Vagina (tissue), 2 donors: ENCODE data around the gene CHAF1A. TPM values are rescaled to one million over a fixed set of nuclear protein-coding genes. Genes with fewer than 3 reads are reported as not detected.

Experiments used
- DNase-seq, 2 donors: peaks; one replicate each; pipeline ENCODE4 v3.0.0-alpha.2; 2017; ENCODE audit errors: extremely low spot score in 2 of 2
- H3K27ac ChIP-seq: fragments of 200-600 bp; sonication (generic); one replicate; pipeline ENCODE4 v1.5.1; 2019
- H3K27me3 ChIP-seq: fragments of 200-600 bp; sonication (generic); one replicate; pipeline ENCODE4 v1.5.1; 2019
- H3K36me3 ChIP-seq, 2 donors: fragments of 200-600 bp; sonication (generic); one replicate each; pipeline ENCODE4 v1.5.1; 2017 to 2019
- H3K4me1 ChIP-seq: fragments of 200-600 bp; sonication (generic); one replicate; pipeline ENCODE4 v1.5.1; 2019
- H3K4me3 ChIP-seq, 2 donors: fragments of 200-600 bp; sonication (generic); 1 replicate in 1 of 2; 2 replicates in 1 of 2; pipeline ENCODE4 v1.5.1; 2016 to 2019
- H3K9me3 ChIP-seq: fragments of 200-600 bp; sonication (generic); one replicate; pipeline ENCODE4 v1.5.1; 2019
- CTCF ChIP-seq, 3 experiments: fragments of 450-650 bp in 2 of 3; fragments of 200-600 bp in 1 of 3; sonication (generic) in 1 of 3; IDR thresholded peaks; one replicate each; pipeline ENCODE4 v1.5.1; 2017 to 2019; ENCODE audit warnings: antibody characterized with exemption in 3 of 3, mild to moderate bottlenecking in 2 of 3, moderate library complexity in 2 of 3
- POLR2A ChIP-seq, 2 donors: fragments of 450-650 bp; IDR thresholded peaks; one replicate each; pipeline ENCODE4 v1.6.1; 2017; ENCODE audit warnings: antibody characterized with exemption in 2 of 2, mild to moderate bottlenecking in 2 of 2, moderate library complexity in 2 of 2
- POLR2AphosphoS5 ChIP-seq, 2 donors: sonication (generic); formaldehyde crosslinking; IDR thresholded peaks; one replicate each; pipeline ENCODE4 v1.9.0; 2017; ENCODE audit warnings: antibody characterized with exemption in 2 of 2, mild to moderate bottlenecking in 2 of 2, low read depth in 1 of 2; ENCODE audit not compliant: insufficient read depth in 1 of 2
- intact Hi-C: fragments of 100-400 bp; cut with DNase I; formaldehyde crosslinking; loops from one replicate; pipeline ENCODE4 v1.15.1; 2023
- total RNA-seq: library from RNA; depleted of rRNA; stranded (reverse); fragments of >200 nt; gene quantifications from one replicate; pipeline ENCODE4 v1.2.3, GENCODE V29; 2016

The CHAF1A gene
- total RNA-seq, 1 donor from 2014 or later = 21.4 TPM

DNA sequence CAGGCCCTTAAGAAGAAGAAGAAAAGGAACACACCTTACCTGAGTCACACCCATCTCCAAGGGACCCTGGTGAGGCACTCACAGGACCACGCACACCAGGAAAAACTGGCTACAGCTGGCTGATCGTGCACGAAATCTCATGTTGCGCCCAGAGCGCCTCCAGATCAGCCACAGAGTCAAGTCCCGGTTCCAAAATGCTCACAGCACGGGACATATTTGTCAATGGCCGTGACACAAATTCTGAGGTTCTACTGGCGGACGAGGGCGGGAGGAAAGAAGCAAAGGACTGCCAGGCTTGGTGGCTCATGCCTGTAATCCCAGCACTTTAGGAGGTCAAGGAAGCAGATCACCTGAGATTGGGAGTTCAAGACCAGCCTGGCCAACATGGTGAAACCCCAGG is 23.6 kb upstream of the CHAF1A start:
- no peak for DNase-seq
- Histone ChIP-seq H3K4me3 (no peak overlapping the region), H3K9me3 (no peaks in the 10 kb centered on the region), H3K4me1 (peaks cover 75% of the 10 kb centered on the region), H3K36me3 (peaks cover 0 to 7% of the 10 kb centered on the region in 2 donors), H3K27me3 (no peaks in the 10 kb centered on the region), H3K27ac (no peak overlapping the region)
- no peak for TF ChIP-seq POLR2A (IDR thresholded peaks at IDR 0.05)
- TF ChIP-seq CTCF (IDR thresholded peaks at IDR 0.05) = no peak
- TF ChIP-seq POLR2AphosphoS5 (IDR thresholded peaks at IDR 0.05; ENCODE audit: insufficient read depth in 1 of 2, low read depth in 1 of 2) = no peak
- intact Hi-C loops = no loop called here

DNA sequence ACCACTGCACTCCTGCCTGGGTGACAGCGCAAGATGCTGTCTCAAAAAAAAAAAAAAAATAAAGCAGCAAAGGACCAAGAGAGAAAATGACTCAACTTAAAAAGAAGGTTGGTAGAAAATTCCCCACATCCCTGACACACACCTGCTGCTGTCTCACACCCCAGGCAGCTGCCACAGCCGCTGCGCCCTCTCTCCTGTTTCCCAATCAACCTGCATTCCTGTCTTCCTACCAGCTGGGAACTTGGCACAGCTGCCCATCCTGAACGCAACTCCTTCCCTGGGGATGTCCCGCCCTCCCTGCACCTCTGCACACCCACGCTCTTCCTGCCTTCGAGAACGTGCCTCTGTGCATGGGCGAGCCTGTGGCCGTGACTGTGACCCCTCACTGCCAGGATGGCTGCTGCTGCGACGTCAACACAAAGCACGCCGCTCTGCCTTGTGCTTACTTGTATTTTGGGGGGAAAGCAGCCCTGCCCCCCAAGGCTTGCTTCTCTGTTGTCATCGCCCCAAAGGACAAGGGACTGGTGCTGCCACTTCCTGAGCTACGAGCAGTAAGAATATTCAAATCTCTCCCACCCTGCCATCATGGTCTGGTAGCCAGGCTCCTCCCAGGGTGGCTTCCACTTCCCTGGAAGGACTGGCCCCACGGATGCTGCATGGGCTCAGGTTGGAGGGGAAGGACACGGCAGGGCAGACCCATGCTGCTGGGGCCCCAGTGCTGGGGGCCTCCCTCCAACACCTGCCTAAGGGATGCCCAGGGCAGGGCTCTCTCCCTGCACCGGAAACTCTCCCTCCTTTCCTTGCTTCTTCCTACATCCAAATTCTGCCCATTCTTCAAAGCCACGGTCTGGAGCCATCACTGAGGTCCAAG is 22.8 kb upstream of the CHAF1A start:
- Histone ChIP-seq H3K27ac (peak overlapping the region; percentile 68), H3K4me1 (peaks cover 73% of the 10 kb centered on the region), H3K9me3 (no peaks in the 10 kb centered on the region), H3K27me3 (no peaks in the 10 kb centered on the region), H3K36me3 (peaks cover 0 to 7% of the 10 kb centered on the region in 2 donors), H3K4me3 (no peak overlapping the region)
- no peak for DNase-seq
- intact Hi-C loops = no loop called here
- TF ChIP-seq POLR2AphosphoS5 (IDR thresholded peaks at IDR 0.05; ENCODE audit: insufficient read depth in 1 of 2, low read depth in 1 of 2) = peak; percentile 9 to 36
- TF ChIP-seq CTCF (IDR thresholded peaks at IDR 0.05) = no peak
- no peak for TF ChIP-seq POLR2A (IDR thresholded peaks at IDR 0.05)

DNA sequence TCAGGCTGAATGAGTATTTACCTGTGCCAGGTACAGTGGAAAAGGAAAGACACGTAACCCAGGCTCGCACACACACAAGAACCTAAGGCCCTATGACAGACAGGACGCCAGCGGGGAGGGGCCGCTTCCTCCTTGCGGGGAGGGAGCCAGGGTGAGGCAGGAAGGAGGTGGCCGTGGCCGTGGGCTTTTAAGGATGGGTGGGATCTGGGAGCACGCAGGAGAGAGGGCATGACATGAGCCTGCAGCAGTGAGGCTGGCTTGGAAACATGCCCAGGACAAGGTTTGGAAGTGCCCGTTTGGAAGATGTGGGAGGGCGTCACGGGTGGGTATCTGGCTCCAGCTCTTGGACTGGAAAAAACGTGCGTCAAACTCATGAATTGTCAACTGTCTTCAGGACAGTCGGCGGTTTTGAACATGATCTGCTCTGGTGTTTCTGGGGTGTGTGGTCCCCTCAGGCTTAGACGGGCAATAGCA is 22.1 kb upstream of the CHAF1A start:
- Histone ChIP-seq H3K36me3 (peaks cover 0 to 7% of the 10 kb centered on the region in 2 donors), H3K9me3 (no peaks in the 10 kb centered on the region), H3K4me3 (no peak overlapping the region), H3K4me1 (peaks cover 66% of the 10 kb centered on the region), H3K27me3 (no peaks in the 10 kb centered on the region), H3K27ac (peak overlapping the region; percentile 68)
- TF ChIP-seq POLR2AphosphoS5 (IDR thresholded peaks at IDR 0.05; ENCODE audit: insufficient read depth in 1 of 2, low read depth in 1 of 2) (peak in 1 of 2 donors; percentile 32), POLR2A (IDR thresholded peaks at IDR 0.05) (no peak), CTCF (IDR thresholded peaks at IDR 0.05) (no peak)
- intact Hi-C loops = no loop called here
- DNase-seq = no peak

DNA sequence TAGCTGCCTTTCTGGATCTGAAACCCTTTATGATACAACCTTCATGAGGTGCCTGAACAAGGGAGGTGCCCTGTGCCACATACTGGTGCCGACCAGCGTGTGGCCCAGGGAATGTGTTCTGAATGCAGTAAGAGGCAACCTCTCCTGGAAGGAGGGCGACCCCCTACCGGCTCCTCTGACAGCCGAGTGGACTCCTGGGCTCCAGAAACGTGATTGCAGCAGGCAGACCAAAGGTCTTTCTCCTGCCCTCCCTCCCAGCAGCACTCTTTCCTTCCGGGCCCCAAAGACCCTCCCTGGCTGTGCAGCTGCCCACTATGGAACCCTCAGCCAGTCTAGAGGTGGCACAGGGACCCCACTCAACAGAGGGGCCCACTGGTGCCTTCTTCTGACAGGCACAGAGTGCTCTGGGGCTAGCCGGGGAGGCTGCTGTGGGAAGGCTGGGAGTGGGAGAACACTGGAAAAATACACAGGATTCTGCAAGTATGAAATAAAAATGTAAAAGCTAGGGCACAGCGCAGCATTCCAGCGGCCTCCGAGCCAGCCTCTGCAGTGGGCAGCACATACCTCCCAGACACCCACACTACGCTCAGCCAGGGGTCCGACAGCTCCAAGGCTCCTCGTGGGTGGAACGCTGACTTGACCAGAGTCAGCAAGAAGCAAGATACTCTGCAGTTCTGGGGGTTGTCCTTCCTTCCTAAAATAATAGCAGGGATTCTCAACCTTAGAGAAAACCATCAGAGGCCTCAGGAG is 17.0 kb upstream of the CHAF1A start:
- TF ChIP-seq POLR2A (IDR thresholded peaks at IDR 0.05) (no peak), POLR2AphosphoS5 (IDR thresholded peaks at IDR 0.05; ENCODE audit: insufficient read depth in 1 of 2, low read depth in 1 of 2) (no peak), CTCF (IDR thresholded peaks at IDR 0.05) (no peak)
- intact Hi-C loops = no loop called here
- no peak overlapping the region for H3K4me3 ChIP-seq
- peaks cover 59% of the 10 kb centered on the region for H3K4me1 ChIP-seq
- H3K27ac ChIP-seq = no peak overlapping the region
- H3K9me3 ChIP-seq = no peaks in the 10 kb centered on the region
- H3K27me3 ChIP-seq = no peaks in the 10 kb centered on the region
- peaks cover 0 to 7% of the 10 kb centered on the region in 2 donors for H3K36me3 ChIP-seq
- DNase-seq = no peak
